Measurements from ENCODE around the gene GADD45GIP1. TPM values are rescaled to one million over a fixed set of nuclear protein-coding genes. Genes with fewer than 3 reads are reported as not detected.

Gene GADD45GIP1
- total and polyA plus RNA-seq, 4 donors: 15.3 to 40.6 (median 23.3) TPM

DNA sequence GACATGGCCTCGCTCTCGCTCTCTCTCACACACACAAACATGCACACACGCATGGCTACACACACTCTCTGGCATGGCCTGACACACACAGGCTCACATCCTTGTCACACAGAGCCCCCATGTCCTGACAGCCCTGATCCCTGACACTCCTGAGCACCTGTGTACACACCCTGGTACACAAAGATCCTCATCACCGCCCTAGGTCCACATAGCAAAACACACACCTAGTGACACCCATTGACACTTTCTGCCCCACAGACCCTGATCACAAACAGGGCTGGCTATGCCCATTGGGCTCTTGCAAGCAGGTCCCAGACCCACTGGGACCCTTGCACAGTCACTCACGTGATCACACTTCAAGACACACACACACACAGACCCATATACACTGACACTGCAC lies 34.3 kb upstream of the GADD45GIP1 start:
- Histone ChIP-seq H3K36me3 (ENCODE audit: control insufficient read depth in 1 of 2, insufficient read depth in 2 of 2, low read length in 1 of 2) (no peaks in the 10 kb centered on the region), H3K27ac (ENCODE audit: low read depth in 1 of 2, low read length in 2 of 2) (no peak overlapping the region), H3K9me3 (ENCODE audit: control insufficient read depth, low read length) (no peaks in the 10 kb centered on the region), H3K27me3 (ENCODE audit: control insufficient read depth in 1 of 2, insufficient read depth in 2 of 2, low read length in 1 of 2) (no peaks in the 10 kb centered on the region), H3K4me1 (ENCODE audit: control insufficient read depth in 1 of 2, insufficient read depth in 2 of 2, low read length in 2 of 2) (no peaks in the 10 kb centered on the region), H3K4me3 (ENCODE audit: low read length in 2 of 2) (no peak overlapping the region)
- intact Hi-C loops (cut with DNase I): no loop called here
- DNase-seq (no peak), ATAC-seq (ENCODE audit: low FRiP score) (no peak)
- 89 to 96% methylated on average over 5 of the region's 5 CpGs for WGBS, 2 donors

- no peaks in the 10 kb centered on the region for H3K36me3 ChIP-seq (ENCODE audit: control insufficient read depth in 1 of 2, insufficient read depth in 2 of 2, low read length in 1 of 2)
- H3K27ac ChIP-seq (ENCODE audit: low read depth in 1 of 2, low read length in 2 of 2): no peak overlapping the region
- DNase-seq (no peak), ATAC-seq (ENCODE audit: low FRiP score) (no peak)
- no peaks in the 10 kb centered on the region for H3K9me3 ChIP-seq (ENCODE audit: control insufficient read depth, low read length)
- H3K4me1 ChIP-seq (ENCODE audit: control insufficient read depth in 1 of 2, insufficient read depth in 2 of 2, low read length in 2 of 2): no peaks in the 10 kb centered on the region
- intact Hi-C loops (cut with DNase I): no loop called here
- no peak overlapping the region for H3K4me3 ChIP-seq (ENCODE audit: low read length in 2 of 2)
- 79 to 84% methylated on average over 3 of the region's 3 CpGs for WGBS, 2 donors
- no peaks in the 10 kb centered on the region for H3K27me3 ChIP-seq (ENCODE audit: control insufficient read depth in 1 of 2, insufficient read depth in 2 of 2, low read length in 1 of 2)
Measured at GRCh38 chr19:12990853-12991252, 33.8 kb upstream of the GADD45GIP1 start.

GRCh38 chr19:12990431-12990830 lies 33.4 kb upstream of the GADD45GIP1 start:
- no peaks in the 10 kb centered on the region for H3K27me3 ChIP-seq (ENCODE audit: control insufficient read depth in 1 of 2, insufficient read depth in 2 of 2, low read length in 1 of 2)
- H3K36me3 ChIP-seq (ENCODE audit: control insufficient read depth in 1 of 2, insufficient read depth in 2 of 2, low read length in 1 of 2): no peaks in the 10 kb centered on the region
- H3K4me3 ChIP-seq (ENCODE audit: low read length in 2 of 2): no peak overlapping the region
- 60 to 61% methylated on average over 20 to 22 of the region's 22 CpGs for WGBS, 2 donors
- ATAC-seq (ENCODE audit: low FRiP score) (no peak), DNase-seq (no peak)
- H3K27ac ChIP-seq (ENCODE audit: low read depth in 1 of 2, low read length in 2 of 2): no peak overlapping the region
- no peaks in the 10 kb centered on the region for H3K9me3 ChIP-seq (ENCODE audit: control insufficient read depth, low read length)
- H3K4me1 ChIP-seq (ENCODE audit: control insufficient read depth in 1 of 2, insufficient read depth in 2 of 2, low read length in 2 of 2): no peaks in the 10 kb centered on the region
- intact Hi-C loops (cut with DNase I): no loop called here

- Histone ChIP-seq H3K36me3 (ENCODE audit: control insufficient read depth in 1 of 2, insufficient read depth in 2 of 2, low read length in 1 of 2) (no peaks in the 10 kb centered on the region), H3K27ac (ENCODE audit: low read depth in 1 of 2, low read length in 2 of 2) (no peak overlapping the region), H3K27me3 (ENCODE audit: control insufficient read depth in 1 of 2, insufficient read depth in 2 of 2, low read length in 1 of 2) (no peaks in the 10 kb centered on the region), H3K4me1 (ENCODE audit: control insufficient read depth in 1 of 2, insufficient read depth in 2 of 2, low read length in 2 of 2) (no peaks in the 10 kb centered on the region), H3K4me3 (ENCODE audit: low read length in 2 of 2) (no peak overlapping the region), H3K9me3 (ENCODE audit: control insufficient read depth, low read length) (no peaks in the 10 kb centered on the region)
- ATAC-seq (ENCODE audit: low FRiP score): no peak
- intact Hi-C loops (cut with DNase I): no loop called here
- DNase-seq: no peak
- WGBS, 2 donors: 82 to 84% methylated on average over 10 of the region's 10 CpGs
Measured at GRCh38 chr19:12987781-12988180, 30.8 kb upstream of the GADD45GIP1 start.

- ATAC-seq (ENCODE audit: low FRiP score) (no peak), DNase-seq (no peak)
- 87 to 90% methylated on average over 3 of the region's 3 CpGs for WGBS, 2 donors
- Histone ChIP-seq H3K27me3 (ENCODE audit: control insufficient read depth in 1 of 2, insufficient read depth in 2 of 2, low read length in 1 of 2) (no peaks in the 10 kb centered on the region), H3K4me3 (ENCODE audit: low read length in 2 of 2) (no peak overlapping the region), H3K4me1 (ENCODE audit: control insufficient read depth in 1 of 2, insufficient read depth in 2 of 2, low read length in 2 of 2) (no peaks in the 10 kb centered on the region), H3K9me3 (ENCODE audit: control insufficient read depth, low read length) (no peaks in the 10 kb centered on the region), H3K36me3 (ENCODE audit: control insufficient read depth in 1 of 2, insufficient read depth in 2 of 2, low read length in 1 of 2) (no peaks in the 10 kb centered on the region), H3K27ac (ENCODE audit: low read depth in 1 of 2, low read length in 2 of 2) (no peak overlapping the region)
- intact Hi-C loops (cut with DNase I): no loop called here
Measured at GRCh38 chr19:12987190-12987589, 30.2 kb upstream of the GADD45GIP1 start.

- Histone ChIP-seq H3K9me3 (ENCODE audit: control insufficient read depth, low read length) (no peaks in the 10 kb centered on the region), H3K4me1 (ENCODE audit: control insufficient read depth in 1 of 2, insufficient read depth in 2 of 2, low read length in 2 of 2) (no peaks in the 10 kb centered on the region), H3K27ac (ENCODE audit: low read depth in 1 of 2, low read length in 2 of 2) (no peak overlapping the region), H3K36me3 (ENCODE audit: control insufficient read depth in 1 of 2, insufficient read depth in 2 of 2, low read length in 1 of 2) (no peaks in the 10 kb centered on the region), H3K27me3 (ENCODE audit: control insufficient read depth in 1 of 2, insufficient read depth in 2 of 2, low read length in 1 of 2) (no peaks in the 10 kb centered on the region), H3K4me3 (ENCODE audit: low read length in 2 of 2) (no peak overlapping the region)
- DNase-seq: no peak
- ATAC-seq (ENCODE audit: low FRiP score): no peak
- intact Hi-C loops (cut with DNase I): no loop called here
- 94 to 96% methylated on average over 12 of the region's 12 CpGs for WGBS, 2 donors
Measured at GRCh38 chr19:12986726-12987125, 29.7 kb upstream of the GADD45GIP1 start.

DNA sequence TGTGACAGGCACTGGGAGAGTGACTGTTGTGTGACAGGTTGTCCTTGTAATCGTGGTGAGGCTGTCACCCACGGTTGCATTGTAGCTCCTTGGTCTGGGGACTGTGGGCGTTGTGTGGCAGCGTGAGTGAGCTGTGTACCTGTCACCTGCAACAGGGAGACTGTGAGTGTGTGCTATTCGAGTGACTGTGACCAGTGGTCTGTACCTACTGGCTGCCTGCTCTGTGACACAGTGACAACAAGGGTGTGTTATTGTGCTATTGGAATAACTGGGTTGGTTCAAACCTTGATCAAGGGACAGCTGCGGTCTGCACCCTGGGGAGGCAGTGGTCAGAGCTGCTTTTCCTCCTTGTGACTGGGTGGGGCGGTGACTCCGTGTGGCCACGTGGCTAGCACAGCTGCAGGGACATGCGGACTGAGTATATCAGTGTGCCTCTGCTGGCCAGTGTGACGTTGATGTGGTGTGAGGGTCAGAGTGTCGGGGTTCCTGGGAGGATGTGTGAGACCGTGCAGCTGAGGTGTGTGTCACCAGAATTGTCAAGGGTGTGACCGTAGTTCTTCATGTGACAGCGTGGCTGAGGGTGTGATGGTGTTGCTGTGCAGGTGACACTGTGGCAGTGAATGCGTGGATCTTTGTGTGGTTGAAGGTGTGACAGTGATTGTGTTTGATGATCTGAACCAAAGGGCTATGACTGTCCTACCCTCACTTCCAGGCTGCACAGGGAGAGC lies 28.2 kb upstream of the GADD45GIP1 start:
- 70 to 71% methylated on average over 16 of the region's 16 CpGs for WGBS, 2 donors
- Histone ChIP-seq H3K27ac (ENCODE audit: low read depth in 1 of 2, low read length in 2 of 2) (no peak overlapping the region), H3K9me3 (ENCODE audit: control insufficient read depth, low read length) (no peaks in the 10 kb centered on the region), H3K27me3 (ENCODE audit: control insufficient read depth in 1 of 2, insufficient read depth in 2 of 2, low read length in 1 of 2) (no peaks in the 10 kb centered on the region), H3K36me3 (ENCODE audit: control insufficient read depth in 1 of 2, insufficient read depth in 2 of 2, low read length in 1 of 2) (no peaks in the 10 kb centered on the region), H3K4me1 (ENCODE audit: control insufficient read depth in 1 of 2, insufficient read depth in 2 of 2, low read length in 2 of 2) (no peaks in the 10 kb centered on the region), H3K4me3 (ENCODE audit: low read length in 2 of 2) (no peak overlapping the region)
- intact Hi-C loops (cut with DNase I): no loop called here
- peak; percentile 53 for ATAC-seq (ENCODE audit: low FRiP score)
- DNase-seq: no peak

DNA sequence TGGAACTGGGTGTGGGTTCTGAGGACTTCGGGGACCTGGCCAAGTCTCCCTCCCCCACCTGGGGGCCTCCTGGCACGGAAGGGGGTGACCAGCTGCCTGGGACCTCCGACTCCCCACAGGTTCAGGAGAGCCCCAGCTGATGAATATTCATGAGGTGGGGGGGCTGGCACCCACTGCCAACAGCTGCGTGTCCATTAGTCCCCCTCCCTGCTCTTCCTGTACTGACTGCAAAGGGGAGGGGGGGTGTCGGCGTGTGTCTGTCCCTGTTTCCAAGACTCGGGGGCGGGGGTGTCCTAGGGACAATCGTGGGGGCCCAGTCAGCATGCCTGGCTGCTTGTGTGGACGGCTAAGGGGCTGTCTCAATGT lies 27.6 kb upstream of the GADD45GIP1 start:
- no peaks in the 10 kb centered on the region for H3K36me3 ChIP-seq (ENCODE audit: control insufficient read depth in 1 of 2, insufficient read depth in 2 of 2, low read length in 1 of 2)
- DNase-seq (no peak), ATAC-seq (ENCODE audit: low FRiP score) (no peak)
- WGBS, 2 donors: 39 to 40% methylated on average over 10 of the region's 10 CpGs
- no peak overlapping the region for H3K4me3 ChIP-seq (ENCODE audit: low read length in 2 of 2)
- intact Hi-C loops (cut with DNase I): no loop called here
- H3K9me3 ChIP-seq (ENCODE audit: control insufficient read depth, low read length): no peaks in the 10 kb centered on the region
- no peaks in the 10 kb centered on the region for H3K4me1 ChIP-seq (ENCODE audit: control insufficient read depth in 1 of 2, insufficient read depth in 2 of 2, low read length in 2 of 2)
- H3K27ac ChIP-seq (ENCODE audit: low read depth in 1 of 2, low read length in 2 of 2): no peak overlapping the region
- H3K27me3 ChIP-seq (ENCODE audit: control insufficient read depth in 1 of 2, insufficient read depth in 2 of 2, low read length in 1 of 2): no peaks in the 10 kb centered on the region

GRCh38 chr19:12984143-12984627 lies 27.2 kb upstream of the GADD45GIP1 start:
- 71 to 77% methylated on average over 3 of the region's 3 CpGs for WGBS, 2 donors
- H3K4me1 ChIP-seq (ENCODE audit: control insufficient read depth in 1 of 2, insufficient read depth in 2 of 2, low read length in 2 of 2): no peaks in the 10 kb centered on the region
- no peaks in the 10 kb centered on the region for H3K9me3 ChIP-seq (ENCODE audit: control insufficient read depth, low read length)
- intact Hi-C loops (cut with DNase I): no loop called here
- no peak overlapping the region for H3K27ac ChIP-seq (ENCODE audit: low read depth in 1 of 2, low read length in 2 of 2)
- ATAC-seq (ENCODE audit: low FRiP score) (no peak), DNase-seq (no peak)
- no peaks in the 10 kb centered on the region for H3K36me3 ChIP-seq (ENCODE audit: control insufficient read depth in 1 of 2, insufficient read depth in 2 of 2, low read length in 1 of 2)
- no peaks in the 10 kb centered on the region for H3K27me3 ChIP-seq (ENCODE audit: control insufficient read depth in 1 of 2, insufficient read depth in 2 of 2, low read length in 1 of 2)
- no peak overlapping the region for H3K4me3 ChIP-seq (ENCODE audit: low read length in 2 of 2)
